Heart left ventricle (tissue), 16 donors: ENCODE results near the gene SH3PXD2A. TPM values are rescaled to one million over a fixed set of nuclear protein-coding genes. Genes with fewer than 3 reads are reported as not detected.

Experiments used
- ATAC-seq, 4 donors: fragments of 200-7000 bp; cut with Tn5 transposase; one replicate each; pipeline ENCODE4 v1.9.1; 2020 to 2022; ENCODE audit warnings: moderate library complexity in 4 of 4, mild to moderate bottlenecking in 3 of 4, moderate number of reproducible peaks in 1 of 4
- DNase-seq, 5 donors: peaks; one replicate each; pipeline ENCODE4 v3.0.0-alpha.2; 2020
- H3K27ac ChIP-seq, 12 donors: fragments of 200-600 bp; sonication (generic) in 4 of 12; one replicate each; pipeline versions ENCODE4 v1.5.0 to v1.8.0; 2016 to 2022; ENCODE audit warnings: mild to moderate bottlenecking in 2 of 12
- H3K27me3 ChIP-seq, 9 donors: fragments of 200-600 bp; sonication (generic) in 2 of 9; one replicate each; pipeline versions ENCODE4 v1.5.1 to v1.8.0; 2016 to 2022; ENCODE audit warnings: mild to moderate bottlenecking in 3 of 9
- H3K36me3 ChIP-seq, 9 donors: fragments of 200-600 bp; sonication (generic) in 2 of 9; one replicate each; pipeline versions ENCODE4 v1.5.0 to v1.8.0; 2018 to 2022; ENCODE audit warnings: mild to moderate bottlenecking in 2 of 9
- H3K4me1 ChIP-seq, 12 donors: fragments of 200-600 bp; sonication (generic) in 4 of 12; one replicate each; pipeline versions ENCODE4 v1.5.0 to v1.8.0; 2016 to 2022; ENCODE audit warnings: mild to moderate bottlenecking in 3 of 12
- H3K4me3 ChIP-seq, 12 donors: fragments of 200-600 bp; sonication (generic) in 4 of 12; one replicate each; pipeline versions ENCODE4 v1.5.0 to v1.8.0; 2017 to 2022; ENCODE audit warnings: mild to moderate bottlenecking in 9 of 12, moderate library complexity in 4 of 12
- H3K9me3 ChIP-seq, 12 donors: fragments of 200-600 bp; sonication (generic) in 4 of 12; one replicate each; pipeline versions ENCODE4 v1.5.0 to v1.8.0; 2016 to 2022; ENCODE audit warnings: mild to moderate bottlenecking in 1 of 12
- CTCF ChIP-seq, 12 donors: fragments of 200-600 bp; sonication (generic) in 4 of 12; IDR thresholded peaks; one replicate each; pipeline versions ENCODE4 v1.5.0 to v1.8.0; 2018 to 2022; ENCODE audit warnings: antibody characterized with exemption in 12 of 12, mild to moderate bottlenecking in 5 of 12
- POLR2A ChIP-seq, 2 donors: fragments of 450-650 bp; IDR thresholded peaks; one replicate each; pipeline ENCODE4 v1.6.1; 2017; ENCODE audit warnings: antibody characterized with exemption in 2 of 2, mild to moderate bottlenecking in 2 of 2, moderate library complexity in 2 of 2
- WGBS, 4 donors: extraction: QIAGEN DNeasy Blood & Tissue Kit in 2 of 4; methylation state at CpG; one replicate each; pipeline versions ENCODE4 v1.1.5 to v1.1.7; 2013 to 2018; 5-methylcytosine and 5-hydroxymethylcytosine counted together
- intact Hi-C, 10 donors: fragments of 100-400 bp; cut with DNase I; formaldehyde crosslinking; loops; one replicate each; pipeline versions ENCODE4 v1.11.1 to v1.14.2; 2022
- polyA plus RNA-seq, 2 donors: library from polyadenylated mRNA; stranded (reverse); fragments of 200-250 nt; gene quantifications; one replicate each; pipeline ENCODE4 v1.2.3, GENCODE V29; 2013
- total RNA-seq, 9 donors: library from RNA; depleted of rRNA in 2 of 9; stranded (reverse); fragments of >200 nt in 2 of 9; fragmentation: NEBNext Ultra II Directional in 3 of 9; extraction: Animal tissue kit (Norgen Biotek cat#: 25700) in 3 of 9; gene quantifications; one replicate each; pipeline versions ENCODE4 v1.1.0 to v1.2.4, GENCODE V29; 2016 to 2023
- donor health status: ischemic (EF 13 %, LVEDD 7.1; RV severe dilation, severe dysfunction).
- donor health status: healthy with polysubstance abuse.
- donor health status: DM: no; HTN: yes; CAD: no.
- donor health status: DM: no; HTN: no; CAD: no.
- donor health status: ischemic (EF 25% LVEDD 6.9; RV normal size, moderate dysfunction).
- donor health status: ischemic (EF 25% LVEDD 5.7; RV mildly dilated, moderate dysfunction).
- donor health status: healthy.
- donor health status: DM: yes; HTN: yes; CAD: no.
- donor health status: ischemic (EF 35%, LVEDD 5.7; RV mildly dilated, moderate dysfunction).
- donor health status: nonischemic (EF 11% LVEDD 7.7; RV severe dilation, severe dysfunction).
- donor health status: DM: yes; HTN: yes; CAD: no.
- donor health status: PGD.
- donor health status: ischemic (EF 29% LVEDD 5.4; RV normal size, mild dysfunction).
- donor health status: nonischemic (EF 23%, LVEDD 6.1; RV moderate dilation, normal function).

SH3PXD2A gene
- total and polyA plus RNA-seq, 11 donors = 11.8 to 43.4 (median 31.1) TPM

- H3K27me3 ChIP-seq = no peaks in the 10 kb centered on the region
- no peaks in the 10 kb centered on the region for H3K9me3 ChIP-seq
- H3K4me3 ChIP-seq = no peak overlapping the region
- H3K4me1 ChIP-seq = peaks cover 0 to 32% (median 7%) of the 10 kb centered on the region in 12 donors
- ATAC-seq = no peak
- no peak for TF ChIP-seq POLR2A (IDR thresholded peaks at IDR 0.05)
- no peak for TF ChIP-seq CTCF (IDR thresholded peaks at IDR 0.05)
- no peak for DNase-seq
- intact Hi-C loops = loop anchor here in 1 of 10 donors (10.0 kb wide), 1 partner anchor 50 kb away; the partner anchor contains the start of gene SH3PXD2A
- WGBS, 4 donors = 97 to 100% (median 98%) methylated on average over 4 of the region's 4 CpGs
- H3K36me3 ChIP-seq = peaks cover 0 to 12% (median 7%) of the 10 kb centered on the region in 9 donors
- H3K27ac ChIP-seq = no peak overlapping the region
These were observed 50.5 kb downstream of the SH3PXD2A start for GRCh38 chr10:103804871-103805270.

GRCh38 chr10:103803941-103804340, 51.4 kb downstream of the SH3PXD2A start:
- no peaks in the 10 kb centered on the region for H3K9me3 ChIP-seq
- 63 to 80% (median 68%) methylated on average over 3 of the region's 3 CpGs for WGBS, 4 donors

GRCh38 chr10:103802637-103803353, 52.6 kb downstream of the SH3PXD2A start:
- no peak overlapping the region for H3K4me3 ChIP-seq
- intact Hi-C loops = loop anchor here in 1 of 10 donors (10.0 kb wide), 1 partner anchor 52 kb away; the partner anchor contains the start of gene SH3PXD2A
- no peaks in the 10 kb centered on the region for H3K9me3 ChIP-seq
- no peak for TF ChIP-seq CTCF (IDR thresholded peaks at IDR 0.05)
- no peak for TF ChIP-seq POLR2A (IDR thresholded peaks at IDR 0.05)
- H3K27ac ChIP-seq = no peak overlapping the region
- H3K27me3 ChIP-seq = no peaks in the 10 kb centered on the region
- H3K36me3 ChIP-seq = peaks cover 0 to 24% (median 9%) of the 10 kb centered on the region in 9 donors
- ATAC-seq (no peak), DNase-seq (no peak)
- 77 to 83% (median 78%) methylated on average over 7 of the region's 7 CpGs for WGBS, 4 donors
- H3K4me1 ChIP-seq = peaks cover 0 to 17% (median 4%) of the 10 kb centered on the region in 12 donors

More at GRCh38 chr10:103803941-103804340, 51.4 kb downstream of the SH3PXD2A start:
- Histone ChIP-seq H3K4me3 (no peak overlapping the region), H3K27ac (no peak overlapping the region), H3K27me3 (no peaks in the 10 kb centered on the region), H3K4me1 (peaks cover 0 to 28% (median 6%) of the 10 kb centered on the region in 12 donors), H3K36me3 (peaks cover 0 to 22% (median 9%) of the 10 kb centered on the region in 9 donors)
- intact Hi-C loops = loop anchor here in 1 of 10 donors (10.0 kb wide), 1 partner anchor 51 kb away; the partner anchor contains the start of gene SH3PXD2A
- DNase-seq (no peak), ATAC-seq (no peak)
- TF ChIP-seq POLR2A (IDR thresholded peaks at IDR 0.05) (no peak), CTCF (IDR thresholded peaks at IDR 0.05) (no peak)

- Histone ChIP-seq H3K27me3 (no peaks in the 10 kb centered on the region), H3K27ac (no peak overlapping the region), H3K9me3 (no peaks in the 10 kb centered on the region), H3K4me3 (no peak overlapping the region), H3K36me3 (peaks cover 0 to 26% (median 9%) of the 10 kb centered on the region in 9 donors), H3K4me1 (peaks cover 0 to 11% (median under 1%) of the 10 kb centered on the region in 12 donors)
- 76 to 87% (median 80%) methylated on average over 6 of the region's 6 CpGs for WGBS, 4 donors
- ATAC-seq (no peak), DNase-seq (no peak)
- intact Hi-C loops = loop anchor here in 1 of 10 donors (10.0 kb wide), 1 partner anchor 53 kb away; the partner anchor contains the start of gene SH3PXD2A
- TF ChIP-seq CTCF (IDR thresholded peaks at IDR 0.05) (no peak), POLR2A (IDR thresholded peaks at IDR 0.05) (no peak)
These were observed 53.3 kb downstream of the SH3PXD2A start for GRCh38 chr10:103802081-103802480.
